GM23338 (cell line): ENCODE data around the gene SLC16A7. TPM values are rescaled to one million over a fixed set of nuclear protein-coding genes. Genes with fewer than 3 reads are reported as not detected.

Experiments
- ATAC-seq: fragments of 200-7000 bp; cut with Tn5 transposase; 3 replicates; pipeline ENCODE4 v1.9.1; 2020
- DNase-seq: peaks from one replicate; pipeline ENCODE4 v3.0.0-alpha.2; 2015; ENCODE audit warnings: low spot score
- H2AFZ ChIP-seq: fragments of 200-600 bp; sonication (generic); 2 replicates; pipeline ENCODE4 v1.8.0; 2016; ENCODE audit warnings: antibody characterized with exemption, mild to moderate bottlenecking, moderate library complexity
- H3F3A ChIP-seq: fragments of 200-600 bp; sonication (generic); replicated peaks from 2 replicates; pipeline ENCODE4 v1.8.0; 2017; ENCODE audit warnings: antibody characterized with exemption, mixed run types, low read depth
- H3K27ac ChIP-seq: fragments of 200-600 bp; sonication (generic); 2 replicates; pipeline ENCODE4 v1.6.1; 2016; ENCODE audit warnings: low read depth
- H3K27me3 ChIP-seq: fragments of 200-600 bp; sonication (generic); 2 replicates; pipeline ENCODE4 v1.8.0; 2016; ENCODE audit warnings: mild to moderate bottlenecking, mixed run types, moderate library complexity; ENCODE audit not compliant: insufficient read depth
- H3K36me3 ChIP-seq: fragments of 200-600 bp; sonication (generic); 2 replicates; pipeline ENCODE4 v1.8.0; 2016; ENCODE audit warnings: mild to moderate bottlenecking; ENCODE audit not compliant: insufficient read depth
- H3K4me1 ChIP-seq: fragments of 200-600 bp; sonication (generic); 2 replicates; pipeline ENCODE4 v1.8.0; 2016; ENCODE audit warnings: mild to moderate bottlenecking, moderate library complexity; ENCODE audit not compliant: insufficient read depth
- H3K4me2 ChIP-seq: fragments of 200-600 bp; sonication (generic); 2 replicates; pipeline ENCODE4 v1.7.1; 2017; ENCODE audit warnings: mixed run types
- H3K4me3 ChIP-seq: fragments of 200-600 bp; sonication (generic); 2 replicates; pipeline ENCODE4 v1.6.1; 2016; ENCODE audit warnings: mixed run types
- H3K79me2 ChIP-seq: fragments of 200-600 bp; sonication (generic); replicated peaks from 2 replicates; pipeline ENCODE4 v1.8.0; 2017; ENCODE audit warnings: mild to moderate bottlenecking; ENCODE audit not compliant: insufficient read depth
- H3K9me2 ChIP-seq: fragments of 200-600 bp; sonication (generic); 2 replicates; pipeline ENCODE4 v1.8.0; 2017; ENCODE audit not compliant: insufficient read depth
- H4K20me1 ChIP-seq: fragments of 200-600 bp; sonication (generic); replicated peaks from 2 replicates; pipeline ENCODE4 v1.8.0; 2017; ENCODE audit warnings: mild to moderate bottlenecking; ENCODE audit not compliant: insufficient read depth
- H3K27ac Mint-ChIP-seq: 2 replicates; pipeline ENCODE4 v1.8.0; 2020; ENCODE audit warnings: inconsistent platforms, mild to moderate bottlenecking, moderate library complexity, mixed read lengths
- H3K27me3 Mint-ChIP-seq: 3 replicates; pipeline ENCODE4 v1.8.0; 2022; ENCODE audit warnings: low read depth, mild to moderate bottlenecking, moderate library complexity, mixed read lengths, inconsistent platforms; ENCODE audit not compliant: insufficient read depth, poor library complexity
- H3K36me3 Mint-ChIP-seq: 3 replicates; pipeline ENCODE4 v1.8.0; 2021; ENCODE audit warnings: low read depth, mild to moderate bottlenecking, inconsistent platforms, moderate library complexity, mixed read lengths
- H3K4me1 Mint-ChIP-seq: 3 replicates; pipeline ENCODE4 v1.8.0; 2020; ENCODE audit warnings: mild to moderate bottlenecking, inconsistent platforms, mixed read lengths
- H3K4me3 Mint-ChIP-seq: 3 replicates; pipeline ENCODE4 v1.8.0; 2021; ENCODE audit warnings: moderate library complexity, mild to moderate bottlenecking, inconsistent platforms, mixed read lengths
- H3K9me3 Mint-ChIP-seq: 3 replicates; pipeline ENCODE4 v1.8.0; 2020; ENCODE audit warnings: moderate library complexity, mild to moderate bottlenecking, inconsistent platforms, mixed read lengths
- CREB1 ChIP-seq: fragments of 250-450 bp; sonication (Bioruptor Pico); IDR thresholded peaks from 2 replicates; pipeline ENCODE4 v1.5.0; 2020; ENCODE audit warnings: low read depth, mild to moderate bottlenecking, moderate library complexity
- EZH2 ChIP-seq: fragments of 200-600 bp; sonication (generic); IDR thresholded peaks from one replicate; pipeline ENCODE4 v1.8.0; 2017; ENCODE audit warnings: antibody characterized with exemption, mild to moderate bottlenecking, low read depth; ENCODE audit not compliant: unreplicated experiment
- JUNB ChIP-seq: IDR thresholded peaks from one replicate; pipeline ENCODE4 v1.6.1; 2016; ENCODE audit warnings: antibody characterized with exemption; ENCODE audit not compliant: unreplicated experiment
- NANOG ChIP-seq: IDR thresholded peaks from 2 replicates; pipeline ENCODE4 v1.6.1; 2016; ENCODE audit warnings: antibody characterized with exemption, borderline replicate concordance
- POLR2AphosphoS5 ChIP-seq: IDR thresholded peaks from 2 replicates; pipeline ENCODE4 v1.6.1; 2016; ENCODE audit warnings: antibody characterized with exemption, low read depth
- STAT1 ChIP-seq: IDR thresholded peaks from one replicate; pipeline ENCODE4 v1.6.1; 2016; ENCODE audit warnings: antibody characterized with exemption; ENCODE audit not compliant: unreplicated experiment
- ZNF114 ChIP-seq: fragments of 250-450 bp; sonication (Bioruptor Pico); IDR thresholded peaks from 2 replicates; pipeline ENCODE4 v1.5.0; 2020; ENCODE audit warnings: mild to moderate bottlenecking, moderate library complexity
- ZNF462 ChIP-seq: fragments of 250-450 bp; sonication (Bioruptor Pico); IDR thresholded peaks from 2 replicates; pipeline ENCODE4 v1.5.0; 2020; ENCODE audit warnings: mild to moderate bottlenecking, moderate library complexity
- polyA plus RNA-seq: library from polyadenylated mRNA; unstranded; fragments of >200 nt; fragmentation: Nextera tagmentation; extraction: Ambion mirVana; gene quantifications from 2 replicates; pipeline ENCODE4 v1.2.1, GENCODE V29; 2016
- total RNA-seq: library from RNA; depleted of rRNA; stranded (reverse); fragments of >200 nt; shearing (Covaris generic); gene quantifications from 2 replicates; pipeline ENCODE4 v1.2.3, GENCODE V29; 2014
- TF ChIP-seq, protein P1 (sequence below), 2 experiments: fragments of 200-600 bp in 1 of 2; sonication (generic) in 1 of 2; conservative IDR thresholded peaks; 2 replicates each; pipeline versions ENCODE4 v1.5.1 to v1.6.1; 2016 to 2017; ENCODE audit warnings: antibody characterized with exemption in 2 of 2, low read depth in 2 of 2, mild to moderate bottlenecking in 2 of 2, moderate library complexity in 1 of 2

SLC16A7 gene
- total and polyA plus RNA-seq, 2 experiments from 2014 or later: 2.8 to 4.3 TPM

- TF ChIP-seq ZNF462 (CRISPR knock-in tag) (no peak), EZH2 (no peak), NANOG (no peak), ZNF114 (CRISPR knock-in tag) (no peak), JUNB (no peak), CREB1 (no peak)
- TF ChIP-seq, protein P1, sequence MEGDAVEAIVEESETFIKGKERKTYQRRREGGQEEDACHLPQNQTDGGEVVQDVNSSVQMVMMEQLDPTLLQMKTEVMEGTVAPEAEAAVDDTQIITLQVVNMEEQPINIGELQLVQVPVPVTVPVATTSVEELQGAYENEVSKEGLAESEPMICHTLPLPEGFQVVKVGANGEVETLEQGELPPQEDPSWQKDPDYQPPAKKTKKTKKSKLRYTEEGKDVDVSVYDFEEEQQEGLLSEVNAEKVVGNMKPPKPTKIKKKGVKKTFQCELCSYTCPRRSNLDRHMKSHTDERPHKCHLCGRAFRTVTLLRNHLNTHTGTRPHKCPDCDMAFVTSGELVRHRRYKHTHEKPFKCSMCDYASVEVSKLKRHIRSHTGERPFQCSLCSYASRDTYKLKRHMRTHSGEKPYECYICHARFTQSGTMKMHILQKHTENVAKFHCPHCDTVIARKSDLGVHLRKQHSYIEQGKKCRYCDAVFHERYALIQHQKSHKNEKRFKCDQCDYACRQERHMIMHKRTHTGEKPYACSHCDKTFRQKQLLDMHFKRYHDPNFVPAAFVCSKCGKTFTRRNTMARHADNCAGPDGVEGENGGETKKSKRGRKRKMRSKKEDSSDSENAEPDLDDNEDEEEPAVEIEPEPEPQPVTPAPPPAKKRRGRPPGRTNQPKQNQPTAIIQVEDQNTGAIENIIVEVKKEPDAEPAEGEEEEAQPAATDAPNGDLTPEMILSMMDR (conservative IDR thresholded peaks at IDR 0.05; ENCODE audit: low read depth in 2 of 2): no peak
Measured at GRCh38 chr12:59811991-59812390, 216.2 kb downstream of the SLC16A7 start (continued).

- no peak for DNase-seq
- Histone ChIP-seq H3K27me3 (no peaks in the 10 kb centered on the region), H3K9me2 (no peaks in the 10 kb centered on the region), H3K4me2 (no peak overlapping the region), H3F3A (no peaks in the 10 kb centered on the region), H3K27ac (no peak overlapping the region), H3K4me3 (no peak overlapping the region), H2AFZ (no peak overlapping the region), H3K4me1 (no peaks in the 10 kb centered on the region), H4K20me1 (no peaks in the 10 kb centered on the region), H3K36me3 (no peaks in the 10 kb centered on the region), H3K79me2 (no peaks in the 10 kb centered on the region)
- H3K9me3 Mint-ChIP-seq: peaks cover 4% of the 10 kb centered on the region; the same call in 2 of the 3 replicates
- H3K4me1 Mint-ChIP-seq: no peaks in the 10 kb centered on the region
- ATAC-seq: no peak
- no peak overlapping the region for H3K4me3 Mint-ChIP-seq
- H3K27ac Mint-ChIP-seq: no peak overlapping the region
- H3K36me3 Mint-ChIP-seq: no peaks in the 10 kb centered on the region
- TF ChIP-seq NANOG: no peak
- TF ChIP-seq EZH2: no peak
- TF ChIP-seq POLR2AphosphoS5: no peak
- no peak for TF ChIP-seq STAT1
- H3K27me3 Mint-ChIP-seq: no peaks in the 10 kb centered on the region
Measured at GRCh38 chr12:59812716-59813115, 216.9 kb downstream of the SLC16A7 start.
